Neural crest cell (in vitro differentiated cells): ENCODE results near the gene TRMT2A. TPM values are rescaled to one million over a fixed set of nuclear protein-coding genes. Genes with fewer than 3 reads are reported as not detected.

ENCODE experiments used
- DNase-seq: peaks from one replicate; pipeline ENCODE4 v3.0.0; 2021; ENCODE audit warnings: low read depth, mixed read lengths, low spot score
- H3K27ac Mint-ChIP-seq: one replicate; pipeline ENCODE4 v1.8.0; 2021; ENCODE audit warnings: mild to moderate bottlenecking, mixed read lengths; ENCODE audit not compliant: unreplicated experiment
- H3K27me3 Mint-ChIP-seq: 2 replicates; pipeline ENCODE4 v1.8.0; 2021; ENCODE audit warnings: low read depth, mild to moderate bottlenecking, mixed read lengths
- H3K36me3 Mint-ChIP-seq: 2 replicates; pipeline ENCODE4 v1.8.0; 2021; ENCODE audit warnings: low read depth, mild to moderate bottlenecking, mixed read lengths
- H3K4me1 Mint-ChIP-seq: 2 replicates; pipeline ENCODE4 v1.8.0; 2021; ENCODE audit warnings: mixed read lengths
- H3K4me3 Mint-ChIP-seq: one replicate; pipeline ENCODE4 v1.8.0; 2021; ENCODE audit warnings: mild to moderate bottlenecking, mixed read lengths
- H3K9me3 Mint-ChIP-seq: 2 replicates; pipeline ENCODE4 v1.8.0; 2021; ENCODE audit warnings: mixed read lengths
- CTCF ChIP-seq: fragments of 200-600 bp; sonication (generic); conservative IDR thresholded peaks from 2 replicates; pipeline ENCODE4 v1.5.0; 2021; ENCODE audit warnings: antibody characterized with exemption, mild to moderate bottlenecking
- microRNA-seq: library from miRNA; unstranded; fragments of <30 nt; microRNA quantifications from one replicate; pipeline ENCODE4, GENCODE V29; 2020
- total RNA-seq: library from RNA; stranded (reverse); gene quantifications from 2 replicates; pipeline ENCODE4 v1.2.1, GENCODE V29; 2021

The TRMT2A gene
- total RNA-seq, 1 donor from 2014 or later: 77.7 TPM

- DNase-seq: no peak
- Mint-ChIP-seq H3K9me3 (no peaks in the 10 kb centered on the region), H3K36me3 (peaks cover 3% of the 10 kb centered on the region), H3K27ac (no peak overlapping the region), H3K4me3 (no peak overlapping the region), H3K4me1 (peaks cover 7% of the 10 kb centered on the region), H3K27me3 (no peaks in the 10 kb centered on the region)
- no peak for TF ChIP-seq CTCF
Observed at GRCh38 chr22:20062043-20062765, 54.8 kb downstream of the TRMT2A start.

Small RNA genes within 50 kb of the gene (microRNA-seq; reads per million reads assigned to microRNA genes)
- gene MIR6816: not detected

Other genes starting within 250 kb of the TRMT2A start
- 70.9 and 86.4 TPM in 2 replicates for gene COMT, start 175.5 kb downstream of the TRMT2A start, total RNA-seq
- gene TXNRD2, start 175.4 kb downstream of the TRMT2A start, total RNA-seq: 21.7 and 22.2 TPM in 2 replicates
- gene ARVCF, start 100.4 kb downstream of the TRMT2A start, total RNA-seq: 93.5 and 105 TPM in 2 replicates
- gene TANGO2, start 96.1 kb downstream of the TRMT2A start, total RNA-seq: 12.8 and 13.4 TPM in 2 replicates
- gene DGCR8, start 37.0 kb downstream of the TRMT2A start, total RNA-seq: 86.3 and 86.5 TPM in 2 replicates
- gene RANBP1, start 1.1 kb downstream of the TRMT2A start, total RNA-seq: 469 and 489 TPM in 2 replicates
- gene ZDHHC8, start 14.6 kb upstream of the TRMT2A start, total RNA-seq: 82.1 and 98.9 TPM in 2 replicates
- gene CCDC188, start 33.8 kb upstream of the TRMT2A start, total RNA-seq: 8.2 and 8.6 TPM in 2 replicates
- 17.9 and 19.0 TPM in 2 replicates for gene RTN4R, start 151.1 kb upstream of the TRMT2A start, total RNA-seq
- 52.1 and 58.7 TPM in 2 replicates for gene DGCR6L, start 202.8 kb upstream of the TRMT2A start, total RNA-seq